ENCODE data around the gene ALOX5AP. TPM values are rescaled to one million over a fixed set of nuclear protein-coding genes. Genes with fewer than 3 reads are reported as not detected.
A peak's percentile ranks its signal among the peaks of the same experiment; 100 is the strongest.

Gene ALOX5AP
- total and polyA plus RNA-seq, 4 experiments from 2014 or later: 53.7 to 569 (median 215) TPM

- Histone ChIP-seq H3K9me3 (ENCODE audit: control insufficient read depth in 1 of 2, low read length in 2 of 2) (no peaks in the 10 kb centered on the region), H3K36me3 (ENCODE audit: insufficient read depth, low read length) (no peaks in the 10 kb centered on the region), H3K4me3 (ENCODE audit: low read length in 2 of 2) (no peak overlapping the region), H3K4me1 (ENCODE audit: insufficient read depth, low read length) (peaks cover 10% of the 10 kb centered on the region), H3K27ac (ENCODE audit: low read depth, low read length) (no peak overlapping the region), H3K27me3 (ENCODE audit: insufficient read depth, low read length) (no peaks in the 10 kb centered on the region)
- intact Hi-C loops (cut with micrococcal nuclease): no loop called here
- H3K9me3 Mint-ChIP-seq: no peaks in the 10 kb centered on the region
- H3K27me3 Mint-ChIP-seq: no peaks in the 10 kb centered on the region
- H3K27ac Mint-ChIP-seq: no peak overlapping the region
- no peak overlapping the region for H3K4me3 Mint-ChIP-seq
- H3K36me3 Mint-ChIP-seq: peaks cover 0 to 3% of the 10 kb centered on the region in 2 donors
- POLR2A ChIA-PET (ENCODE audit: partially characterized antibody): no interaction called here
- no peak for DNase-seq
- CTCF ChIA-PET (ENCODE audit: partially characterized antibody): interaction anchor here (1.1 kb wide), 2 partner anchors 13 to 164 kb away, joined by 4 to 6 read pairs; no protein-coding TSS in a partner anchor
- peaks cover 4 to 15% (median 9%) of the 10 kb centered on the region in 4 donors for H3K4me1 Mint-ChIP-seq
These were observed 55.2 kb downstream of the ALOX5AP start for GRCh38 chr13:30790592-30790991.

DNA sequence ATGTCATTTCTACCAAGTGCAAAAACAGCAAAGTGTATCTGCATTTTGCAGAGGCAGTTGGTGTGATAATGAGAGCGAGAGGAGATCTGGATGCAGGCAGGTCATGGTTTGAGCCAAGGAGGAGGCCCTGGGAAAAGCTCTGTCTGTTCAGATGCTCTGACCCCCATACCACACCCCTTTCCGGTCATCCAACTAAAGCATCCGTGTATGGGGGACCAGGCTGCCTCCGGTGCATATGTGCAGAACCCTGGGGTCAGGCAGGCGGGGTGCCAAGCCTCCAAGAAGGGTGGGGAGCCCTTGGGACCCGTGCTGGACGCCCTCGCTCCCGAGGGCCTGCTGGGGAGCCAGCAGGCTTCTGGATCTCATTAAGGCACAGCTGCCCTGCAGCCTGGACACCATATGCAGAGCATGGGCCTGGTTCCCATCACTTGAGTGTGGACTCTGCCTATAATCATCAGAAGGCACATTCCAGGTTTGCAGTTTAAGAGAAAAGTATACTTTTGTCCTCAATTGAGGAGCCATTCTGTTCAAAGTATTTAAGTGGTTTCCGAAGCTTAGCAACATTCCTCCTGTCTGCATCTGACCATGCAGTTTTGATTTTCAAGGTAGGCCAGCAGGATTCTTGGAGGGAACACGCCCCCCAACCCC is 56.1 kb downstream of the ALOX5AP start:
- H3K27me3 ChIP-seq (ENCODE audit: insufficient read depth, low read length): no peaks in the 10 kb centered on the region
- no peaks in the 10 kb centered on the region for H3K9me3 Mint-ChIP-seq
- no peak overlapping the region for H3K27ac Mint-ChIP-seq
- no peaks in the 10 kb centered on the region for H3K36me3 ChIP-seq (ENCODE audit: insufficient read depth, low read length)
- no peak overlapping the region for H3K27ac ChIP-seq (ENCODE audit: low read depth, low read length)
- H3K4me3 Mint-ChIP-seq: no peak overlapping the region
- no peaks in the 10 kb centered on the region for H3K36me3 Mint-ChIP-seq
- CTCF ChIA-PET (ENCODE audit: partially characterized antibody): interaction anchor here (1.1 to 1.8 kb wide), 2 partner anchors 11 to 165 kb away, joined by 4 to 8 read pairs; no protein-coding TSS in a partner anchor
- no peak overlapping the region for H3K4me3 ChIP-seq (ENCODE audit: low read length in 2 of 2)
- no peak for DNase-seq
- peaks cover 10 to 24% (median 17%) of the 10 kb centered on the region in 4 donors for H3K4me1 Mint-ChIP-seq
- intact Hi-C loops (cut with micrococcal nuclease): no loop called here
- H3K27me3 Mint-ChIP-seq: no peaks in the 10 kb centered on the region
- H3K4me1 ChIP-seq (ENCODE audit: insufficient read depth, low read length): peaks cover 19% of the 10 kb centered on the region
- POLR2A ChIA-PET (ENCODE audit: partially characterized antibody): no interaction called here
- H3K9me3 ChIP-seq (ENCODE audit: control insufficient read depth in 1 of 2, low read length in 2 of 2): no peaks in the 10 kb centered on the region

DNA sequence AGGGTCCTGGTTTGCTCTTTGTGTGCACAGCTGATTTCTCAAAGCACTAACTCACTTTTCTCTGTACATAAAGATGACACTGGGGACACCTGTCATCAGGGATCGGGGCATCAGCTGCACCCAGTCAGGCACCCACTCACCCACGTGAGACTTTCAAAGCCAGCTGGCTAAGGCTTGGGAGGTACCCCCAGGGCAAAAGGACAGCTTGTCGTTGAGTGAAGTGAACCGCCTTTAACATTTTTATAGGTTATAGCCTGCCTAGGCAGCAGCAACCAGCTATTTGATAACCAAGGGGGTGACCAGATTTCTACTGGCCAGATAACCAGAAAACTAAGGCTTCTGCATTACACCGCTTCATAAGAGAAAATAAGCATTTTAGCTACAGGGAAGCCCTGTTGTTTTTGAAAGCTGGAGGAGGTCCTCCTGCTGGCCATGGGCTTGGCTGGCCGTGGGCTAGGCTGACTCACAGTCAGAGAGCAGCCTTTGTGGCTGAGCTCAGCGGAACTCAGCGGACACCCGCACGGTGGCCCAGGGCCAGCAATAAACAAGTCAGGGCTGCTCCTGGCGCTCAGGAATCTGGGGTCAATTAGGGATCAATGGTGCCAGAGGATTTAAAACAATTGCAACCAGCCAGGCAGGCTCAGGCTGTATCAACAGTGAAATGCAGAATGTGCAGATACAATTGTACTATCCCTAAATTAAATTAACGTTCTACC is 57.1 kb downstream of the ALOX5AP start:
- peaks cover 16 to 32% (median 23%) of the 10 kb centered on the region in 4 donors for H3K4me1 Mint-ChIP-seq
- POLR2A ChIA-PET (ENCODE audit: partially characterized antibody): interaction anchor here (1.0 kb wide), 1 partner anchor 117 kb away, joined by 3 read pairs; no protein-coding TSS in a partner anchor
- no peak overlapping the region for H3K4me3 Mint-ChIP-seq
- H3K9me3 Mint-ChIP-seq: no peaks in the 10 kb centered on the region
- no peaks in the 10 kb centered on the region for H3K9me3 ChIP-seq (ENCODE audit: control insufficient read depth in 1 of 2, low read length in 2 of 2)
- H3K4me1 ChIP-seq (ENCODE audit: insufficient read depth, low read length): peaks cover 26% of the 10 kb centered on the region
- no peaks in the 10 kb centered on the region for H3K36me3 Mint-ChIP-seq
- H3K4me3 ChIP-seq (ENCODE audit: low read length in 2 of 2): no peak overlapping the region
- H3K27ac Mint-ChIP-seq: peak overlapping the region in 1 of 7 donors; percentile 56
- H3K27me3 Mint-ChIP-seq: no peaks in the 10 kb centered on the region
- intact Hi-C loops (cut with micrococcal nuclease): no loop called here
- no peak overlapping the region for H3K27ac ChIP-seq (ENCODE audit: low read depth, low read length)
- no peak for DNase-seq
- no peaks in the 10 kb centered on the region for H3K36me3 ChIP-seq (ENCODE audit: insufficient read depth, low read length)
- CTCF ChIA-PET (ENCODE audit: partially characterized antibody): interaction anchor here (1.8 kb wide), 1 partner anchor 10 kb away, joined by 8 read pairs; no protein-coding TSS in a partner anchor
- H3K27me3 ChIP-seq (ENCODE audit: insufficient read depth, low read length): no peaks in the 10 kb centered on the region

- POLR2A ChIA-PET (ENCODE audit: partially characterized antibody): interaction anchor here (0.7 to 3.0 kb wide), 9 partner anchors 21 to 424 kb away, joined by 3 to 13 read pairs (median 4); partner anchors contain the start of genes ALOX5AP, HMGB1 and USPL1
- peak overlapping the region in 1 of 2 donors; percentile 10 for H3K4me3 ChIP-seq (ENCODE audit: low read length in 2 of 2)
- H3K4me1 ChIP-seq (ENCODE audit: insufficient read depth, low read length): peaks cover 26% of the 10 kb centered on the region
- H3K9me3 ChIP-seq (ENCODE audit: control insufficient read depth in 1 of 2, low read length in 2 of 2): no peaks in the 10 kb centered on the region
- Mint-ChIP-seq H3K4me3 (peak overlapping the region; percentile 63 to 88 (median 73)), H3K27me3 (no peaks in the 10 kb centered on the region), H3K9me3 (no peaks in the 10 kb centered on the region), H3K36me3 (no peaks in the 10 kb centered on the region), H3K27ac (peak overlapping the region; percentile 58 to 92 (median 84)), H3K4me1 (peaks cover 20 to 34% (median 27%) of the 10 kb centered on the region in 4 donors)
- no peak overlapping the region for H3K27ac ChIP-seq (ENCODE audit: low read depth, low read length)
- intact Hi-C loops (cut with micrococcal nuclease): loop anchor here (5.0 kb wide), 1 partner anchor 54 kb away; no protein-coding TSS in a partner anchor
- DNase-seq: peak in 2 of 5 donors; percentile 11 to 36
- no peaks in the 10 kb centered on the region for H3K27me3 ChIP-seq (ENCODE audit: insufficient read depth, low read length)
- no peaks in the 10 kb centered on the region for H3K36me3 ChIP-seq (ENCODE audit: insufficient read depth, low read length)
- CTCF ChIA-PET (ENCODE audit: partially characterized antibody): interaction anchor here (1.0 to 3.5 kb wide), 5 partner anchors 9 to 151 kb away, joined by 3 to 21 read pairs (median 4); no protein-coding TSS in a partner anchor
These were observed 60.8 kb downstream of the ALOX5AP start for GRCh38 chr13:30796132-30796572.

GRCh38 chr13:30796631-30797601 is 61.6 kb downstream of the ALOX5AP start:
- no peaks in the 10 kb centered on the region for H3K36me3 ChIP-seq (ENCODE audit: insufficient read depth, low read length)
- H3K27me3 Mint-ChIP-seq: no peaks in the 10 kb centered on the region
- POLR2A ChIA-PET (ENCODE audit: partially characterized antibody): interaction anchor here (0.7 to 3.0 kb wide), 7 partner anchors 20 to 425 kb away, joined by 3 to 13 read pairs (median 3); partner anchors contain the start of genes HMGB1 and USPL1
- no peaks in the 10 kb centered on the region for H3K9me3 ChIP-seq (ENCODE audit: control insufficient read depth in 1 of 2, low read length in 2 of 2)
- no peak for DNase-seq
- peaks cover 20 to 34% (median 27%) of the 10 kb centered on the region in 4 donors for H3K4me1 Mint-ChIP-seq
- H3K36me3 Mint-ChIP-seq: no peaks in the 10 kb centered on the region
- no peaks in the 10 kb centered on the region for H3K9me3 Mint-ChIP-seq
- H3K27ac ChIP-seq (ENCODE audit: low read depth, low read length): no peak overlapping the region
- intact Hi-C loops (cut with micrococcal nuclease): loop anchor here (5.0 kb wide), 1 partner anchor 55 kb away; no protein-coding TSS in a partner anchor
- CTCF ChIA-PET (ENCODE audit: partially characterized antibody): interaction anchor here (1.0 to 3.5 kb wide), 6 partner anchors 9 to 152 kb away, joined by 3 to 21 read pairs (median 4); no protein-coding TSS in a partner anchor
- H3K4me3 ChIP-seq (ENCODE audit: low read length in 2 of 2): peak overlapping the region in 1 of 2 donors; percentile 10
- H3K27ac Mint-ChIP-seq: peak overlapping the region; percentile 19 to 92 (median 84)
- H3K4me1 ChIP-seq (ENCODE audit: insufficient read depth, low read length): peaks cover 26% of the 10 kb centered on the region
- H3K27me3 ChIP-seq (ENCODE audit: insufficient read depth, low read length): no peaks in the 10 kb centered on the region
- peak overlapping the region; percentile 63 to 88 (median 74) for H3K4me3 Mint-ChIP-seq

- ChIA-PET POLR2A (ENCODE audit: partially characterized antibody) (interaction anchor here (0.9 kb wide), 1 partner anchor 182 kb away, joined by 3 read pairs; no protein-coding TSS in a partner anchor), CTCF (ENCODE audit: partially characterized antibody) (interaction anchor here (0.7 to 1.4 kb wide), 5 partner anchors 9 to 153 kb away, joined by 3 to 6 read pairs (median 3); no protein-coding TSS in a partner anchor)
- Histone ChIP-seq H3K36me3 (ENCODE audit: insufficient read depth, low read length) (no peaks in the 10 kb centered on the region), H3K4me1 (ENCODE audit: insufficient read depth, low read length) (peaks cover 31% of the 10 kb centered on the region), H3K27me3 (ENCODE audit: insufficient read depth, low read length) (no peaks in the 10 kb centered on the region), H3K9me3 (ENCODE audit: control insufficient read depth in 1 of 2, low read length in 2 of 2) (no peaks in the 10 kb centered on the region), H3K4me3 (ENCODE audit: low read length in 2 of 2) (no peak overlapping the region), H3K27ac (ENCODE audit: low read depth, low read length) (no peak overlapping the region)
- H3K4me3 Mint-ChIP-seq: no peak overlapping the region
- H3K27me3 Mint-ChIP-seq: no peaks in the 10 kb centered on the region
- DNase-seq: no peak
- H3K36me3 Mint-ChIP-seq: no peaks in the 10 kb centered on the region
- H3K4me1 Mint-ChIP-seq: peaks cover 23 to 40% (median 33%) of the 10 kb centered on the region in 4 donors
- H3K9me3 Mint-ChIP-seq: no peaks in the 10 kb centered on the region
- H3K27ac Mint-ChIP-seq: peak overlapping the region in 5 of 7 donors; percentile 6 to 79 (median 12)
- intact Hi-C loops (cut with micrococcal nuclease): loop anchor here (5.0 kb wide), 1 partner anchor 56 kb away; no protein-coding TSS in a partner anchor
These were observed 62.6 kb downstream of the ALOX5AP start for GRCh38 chr13:30797847-30798535.
